GM13977 (cell line): ENCODE measurements around the gene EPHA6.

ENCODE experiments used
- DNase-seq: peaks from one replicate; pipeline ENCODE4 v3.0.0; 2012; ENCODE audit warnings: low spot score
- in situ Hi-C: fragments of 300-500 bp; cut with MboI; formaldehyde crosslinking; loops from one replicate; pipeline ENCODE4 v1.12.0; 2022; ENCODE audit warnings: low sequenced_read_pairs, low pct_unique_long_range_greater_than_20kb, mixed read lengths, inconsistent platforms; ENCODE audit not compliant: unreplicated experiment
- TF ChIP-seq, protein P1 (sequence below): IDR thresholded peaks from 2 replicates; pipeline ENCODE4 v1.5.1; 2012; ENCODE audit warnings: mild to moderate bottlenecking, control low read depth; ENCODE audit not compliant: insufficient read depth; ENCODE audit errors: extremely low read depth, missing control alignments

Gene EPHA6

GRCh38 chr3:97350971-97351370 is 536.6 kb downstream of the EPHA6 start:
- DNase-seq, result no peak
- in situ Hi-C loops, result no loop called here
- TF ChIP-seq, protein P1, sequence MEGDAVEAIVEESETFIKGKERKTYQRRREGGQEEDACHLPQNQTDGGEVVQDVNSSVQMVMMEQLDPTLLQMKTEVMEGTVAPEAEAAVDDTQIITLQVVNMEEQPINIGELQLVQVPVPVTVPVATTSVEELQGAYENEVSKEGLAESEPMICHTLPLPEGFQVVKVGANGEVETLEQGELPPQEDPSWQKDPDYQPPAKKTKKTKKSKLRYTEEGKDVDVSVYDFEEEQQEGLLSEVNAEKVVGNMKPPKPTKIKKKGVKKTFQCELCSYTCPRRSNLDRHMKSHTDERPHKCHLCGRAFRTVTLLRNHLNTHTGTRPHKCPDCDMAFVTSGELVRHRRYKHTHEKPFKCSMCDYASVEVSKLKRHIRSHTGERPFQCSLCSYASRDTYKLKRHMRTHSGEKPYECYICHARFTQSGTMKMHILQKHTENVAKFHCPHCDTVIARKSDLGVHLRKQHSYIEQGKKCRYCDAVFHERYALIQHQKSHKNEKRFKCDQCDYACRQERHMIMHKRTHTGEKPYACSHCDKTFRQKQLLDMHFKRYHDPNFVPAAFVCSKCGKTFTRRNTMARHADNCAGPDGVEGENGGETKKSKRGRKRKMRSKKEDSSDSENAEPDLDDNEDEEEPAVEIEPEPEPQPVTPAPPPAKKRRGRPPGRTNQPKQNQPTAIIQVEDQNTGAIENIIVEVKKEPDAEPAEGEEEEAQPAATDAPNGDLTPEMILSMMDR, result no peak

GRCh38 chr3:97353176-97353575 is 538.8 kb downstream of the EPHA6 start:
- in situ Hi-C loops, result no loop called here
- TF ChIP-seq, protein P1, result no peak
- no peak for DNase-seq

DNA sequence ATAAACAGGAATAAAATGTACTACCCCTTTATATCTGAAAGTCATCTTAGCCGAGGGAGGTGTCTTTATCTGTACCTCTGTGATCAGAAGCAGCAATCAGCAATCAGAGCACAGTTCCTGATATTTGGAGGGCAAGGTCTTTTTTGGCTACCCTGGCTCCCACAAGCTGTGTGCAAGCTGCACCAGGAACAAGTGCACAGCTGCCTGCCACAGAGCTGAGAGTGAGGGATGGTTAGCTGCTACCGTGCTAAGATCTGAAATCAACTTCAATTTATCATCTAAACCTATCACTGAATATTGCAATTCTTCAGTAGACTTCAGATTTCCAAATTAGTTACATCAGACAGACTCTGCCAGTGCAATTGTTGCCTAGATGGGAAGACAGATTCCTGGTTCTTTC is 545.6 kb downstream of the EPHA6 start:
- DNase-seq, result no peak
- in situ Hi-C loops, result no loop called here
- TF ChIP-seq, protein P1, result no peak

DNA sequence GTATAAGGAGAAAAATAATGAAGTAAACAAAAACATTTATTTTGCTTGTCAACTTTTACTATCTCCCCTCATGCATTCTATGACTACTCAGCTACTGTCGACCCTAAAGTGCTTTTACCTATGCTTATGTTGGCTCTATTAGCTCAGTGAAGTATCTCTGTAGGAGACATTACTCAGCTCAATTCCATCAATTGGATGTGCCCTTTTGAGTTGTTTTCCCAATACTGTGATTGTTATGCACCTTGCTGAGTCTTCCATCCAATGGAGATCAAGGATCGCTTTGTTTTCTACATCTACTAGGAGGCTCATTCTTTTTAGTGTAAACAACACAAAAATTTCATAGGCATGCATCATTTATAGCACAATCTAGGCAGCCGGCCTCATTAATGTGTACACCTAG is 546.4 kb downstream of the EPHA6 start:
- in situ Hi-C loops, result no loop called here
- no peak for DNase-seq
- TF ChIP-seq, protein P1, result no peak

DNA sequence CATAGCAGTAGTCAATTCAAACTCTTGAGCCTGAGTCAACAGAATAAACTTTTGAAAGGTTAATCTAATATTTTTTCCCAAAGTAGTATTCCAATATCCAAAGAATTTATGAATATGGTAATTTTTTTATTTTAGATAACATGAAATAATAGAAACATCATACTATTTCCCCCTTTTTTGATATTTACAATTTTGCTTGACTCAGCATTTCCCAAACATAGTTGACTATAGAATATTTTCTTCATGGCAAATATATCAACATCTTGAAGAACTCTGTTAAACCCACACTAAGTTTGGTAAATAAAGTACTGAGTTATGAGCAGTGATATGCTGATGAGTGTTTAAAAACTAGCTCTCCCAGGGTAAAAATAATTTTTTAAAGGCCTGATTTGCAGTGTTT is 570.2 kb downstream of the EPHA6 start:
- no peak for DNase-seq
- TF ChIP-seq, protein P1, result no peak
- in situ Hi-C loops, result no loop called here

DNA sequence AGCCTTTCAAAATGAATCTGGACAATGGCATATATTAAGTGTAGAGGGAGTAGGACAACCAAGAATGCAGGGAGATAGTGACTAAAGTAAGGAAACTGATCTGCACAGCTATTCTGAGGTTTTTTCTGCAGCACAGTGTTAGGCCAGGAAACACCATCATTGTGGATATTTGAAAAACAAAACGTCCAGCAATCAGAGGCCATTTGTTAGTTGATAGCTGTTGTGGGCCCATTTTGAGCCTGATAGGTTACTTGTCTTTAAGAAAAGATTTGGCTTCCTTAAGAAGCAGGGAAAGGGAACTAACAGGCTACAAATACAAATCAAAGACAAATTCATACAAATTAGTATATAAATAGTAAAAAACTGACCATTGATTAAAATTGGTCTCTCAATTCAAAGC is 574.4 kb downstream of the EPHA6 start:
- TF ChIP-seq, protein P1, result no peak
- in situ Hi-C loops, result no loop called here
- no peak for DNase-seq

GRCh38 chr3:97389936-97390335 is 575.5 kb downstream of the EPHA6 start:
- DNase-seq, result no peak
- TF ChIP-seq, protein P1, result no peak
- in situ Hi-C loops, result no loop called here
